Neutrophil (primary cell): ENCODE results near the gene DIAPH1.

Experiments used
- H3K27ac ChIP-seq: fragments of 200-600 bp; sonication (generic); 2 replicates; pipeline ENCODE4 v1.5.1; 2016; ENCODE audit warnings: mild to moderate bottlenecking, moderate library complexity
- H3K27me3 ChIP-seq: fragments of 200-600 bp; sonication (generic); 2 replicates; pipeline ENCODE4 v1.6.0; 2016; ENCODE audit warnings: mild to moderate bottlenecking
- H3K36me3 ChIP-seq: fragments of 200-600 bp; sonication (generic); 2 replicates; pipeline ENCODE4 v1.5.1; 2017
- H3K4me1 ChIP-seq, 2 experiments: fragments of 200-600 bp in 1 of 2; sonication (generic) in 1 of 2; 1 replicate in 1 of 2; 2 replicates in 1 of 2; pipeline versions ENCODE4 v1.5.1 to v1.6.1; 2013 to 2016; ENCODE audit warnings: low read depth in 1 of 2, low read length in 1 of 2, mild to moderate bottlenecking in 1 of 2, moderate library complexity in 1 of 2; ENCODE audit not compliant: control insufficient read depth in 1 of 2, insufficient read depth in 1 of 2
- H3K4me3 ChIP-seq, 2 experiments: fragments of 200-600 bp in 1 of 2; sonication (generic) in 1 of 2; 1 replicate in 1 of 2; 2 replicates in 1 of 2; pipeline ENCODE4 v1.5.1; 2013 to 2016; ENCODE audit warnings: low read depth in 1 of 2, low read length in 1 of 2, mild to moderate bottlenecking in 1 of 2, moderate library complexity in 1 of 2
- H3K9me3 ChIP-seq: fragments of 200-600 bp; sonication (generic); 2 replicates; pipeline ENCODE4 v1.5.1; 2016
- TF ChIP-seq, protein P1 (sequence below): fragments of 200-600 bp; sonication (generic); IDR thresholded peaks from 2 replicates; pipeline ENCODE4 v1.5.1; 2016; ENCODE audit warnings: antibody characterized with exemption

The DIAPH1 gene

DNA sequence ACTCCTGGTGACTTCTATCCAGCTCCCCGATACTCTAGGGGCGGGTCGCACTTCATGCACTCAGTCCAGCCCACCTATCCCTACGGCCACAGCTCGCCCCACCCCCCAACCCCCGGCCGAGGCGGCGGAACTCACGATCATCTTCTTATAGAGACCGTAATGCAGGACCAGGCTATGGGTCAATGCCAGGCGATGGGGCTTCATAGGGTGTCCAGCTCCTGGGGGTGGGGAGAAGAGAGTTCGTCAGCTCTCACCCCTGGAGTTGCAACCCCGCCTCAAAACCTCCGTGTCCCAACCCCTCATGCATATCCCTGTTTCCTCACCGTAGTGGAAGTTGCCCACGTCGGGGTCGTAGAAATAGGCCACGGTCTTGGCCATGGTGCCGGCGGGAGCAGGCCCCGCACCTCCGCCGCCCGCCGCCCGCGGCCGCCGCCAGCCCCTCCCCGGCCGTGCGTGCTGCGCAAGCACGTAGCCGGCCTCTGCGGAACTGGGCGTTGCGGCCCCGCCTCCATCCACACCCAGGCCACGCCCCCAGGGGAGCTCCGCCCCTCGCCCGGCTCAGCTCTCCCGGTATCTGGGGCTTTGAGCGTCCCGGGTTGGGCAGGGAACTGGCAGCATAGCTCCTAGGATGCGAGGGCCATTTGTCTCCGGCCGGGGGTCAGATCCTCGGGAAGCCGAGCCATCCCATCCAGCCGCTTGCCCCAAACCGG lies 17.8 kb upstream of the DIAPH1 start, which contains the start of the genes HDAC3 and RELL2:
HDAC3 (minus strand) TSS at position 437 of the 710 bp plus-strand sequence; CDS start at position 378, 59 bp downstream.
RELL2 (plus strand) TSS at position 585 of the 710 bp plus-strand sequence. CDS start 1,229 bp downstream, outside the sequence.
- Histone ChIP-seq H3K4me1 (peaks cover 25 to 27% of the 10 kb centered on the region in 2 experiments), H3K9me3 (no peaks in the 10 kb centered on the region), H3K27me3 (peaks cover 15% of the 10 kb centered on the region), H3K4me3 (peak within 1 kb of the TSS; percentile 81 to 99), H3K36me3 (peaks cover 27% of the 10 kb centered on the region), H3K27ac (peak within 1 kb of the TSS; percentile 73)
- TF ChIP-seq, protein P1, sequence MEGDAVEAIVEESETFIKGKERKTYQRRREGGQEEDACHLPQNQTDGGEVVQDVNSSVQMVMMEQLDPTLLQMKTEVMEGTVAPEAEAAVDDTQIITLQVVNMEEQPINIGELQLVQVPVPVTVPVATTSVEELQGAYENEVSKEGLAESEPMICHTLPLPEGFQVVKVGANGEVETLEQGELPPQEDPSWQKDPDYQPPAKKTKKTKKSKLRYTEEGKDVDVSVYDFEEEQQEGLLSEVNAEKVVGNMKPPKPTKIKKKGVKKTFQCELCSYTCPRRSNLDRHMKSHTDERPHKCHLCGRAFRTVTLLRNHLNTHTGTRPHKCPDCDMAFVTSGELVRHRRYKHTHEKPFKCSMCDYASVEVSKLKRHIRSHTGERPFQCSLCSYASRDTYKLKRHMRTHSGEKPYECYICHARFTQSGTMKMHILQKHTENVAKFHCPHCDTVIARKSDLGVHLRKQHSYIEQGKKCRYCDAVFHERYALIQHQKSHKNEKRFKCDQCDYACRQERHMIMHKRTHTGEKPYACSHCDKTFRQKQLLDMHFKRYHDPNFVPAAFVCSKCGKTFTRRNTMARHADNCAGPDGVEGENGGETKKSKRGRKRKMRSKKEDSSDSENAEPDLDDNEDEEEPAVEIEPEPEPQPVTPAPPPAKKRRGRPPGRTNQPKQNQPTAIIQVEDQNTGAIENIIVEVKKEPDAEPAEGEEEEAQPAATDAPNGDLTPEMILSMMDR: peak; percentile 49

DNA sequence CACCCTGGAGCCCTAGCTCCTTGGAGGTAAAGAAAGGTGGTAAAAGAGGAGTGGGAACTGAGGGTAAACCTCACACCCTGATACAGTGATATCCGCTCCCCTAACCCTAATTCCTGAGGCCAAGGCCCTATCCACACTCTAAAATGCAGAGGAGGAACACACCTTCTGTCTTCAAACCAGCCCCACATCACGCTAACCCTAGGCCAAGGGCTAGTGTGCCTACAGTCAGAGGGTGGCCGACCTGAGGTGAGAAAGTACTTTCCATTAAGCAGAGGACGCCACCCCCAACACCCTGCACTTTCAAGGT lies 17.3 kb upstream of the DIAPH1 start:
- H3K4me1 ChIP-seq: peaks cover 25 to 27% of the 10 kb centered on the region in 2 experiments
- TF ChIP-seq, protein P1: no peak
- H3K27me3 ChIP-seq: peaks cover 15% of the 10 kb centered on the region
- peak overlapping the region; percentile 81 to 99 for H3K4me3 ChIP-seq
- no peaks in the 10 kb centered on the region for H3K9me3 ChIP-seq
- peak overlapping the region; percentile 73 for H3K27ac ChIP-seq
- H3K36me3 ChIP-seq: peaks cover 22% of the 10 kb centered on the region

DNA sequence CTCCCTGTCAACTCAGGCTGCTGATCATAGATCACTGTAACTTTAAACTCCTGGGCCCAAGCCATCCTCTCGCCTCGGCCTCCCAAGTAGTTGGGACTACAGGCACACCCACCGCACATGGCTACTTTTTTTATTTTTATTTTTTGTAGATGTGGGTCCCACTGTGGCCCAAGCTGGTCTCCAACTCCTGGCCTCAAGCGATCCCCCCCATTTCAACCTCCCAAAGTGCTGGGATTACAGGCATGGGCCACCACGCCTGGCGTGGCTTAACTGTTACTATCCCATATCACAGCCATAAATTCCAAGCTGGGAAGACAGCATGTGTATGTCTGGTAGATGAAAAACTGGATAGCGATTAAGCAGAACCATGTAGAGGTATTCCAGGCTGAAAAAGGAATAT lies 16.8 kb upstream of the DIAPH1 start:
- H3K9me3 ChIP-seq: no peaks in the 10 kb centered on the region
- no peak overlapping the region for H3K27ac ChIP-seq
- H3K27me3 ChIP-seq: peaks cover 15% of the 10 kb centered on the region
- peak overlapping the region; percentile 81 to 99 for H3K4me3 ChIP-seq
- peaks cover 18% of the 10 kb centered on the region for H3K36me3 ChIP-seq
- H3K4me1 ChIP-seq: peaks cover 25 to 27% of the 10 kb centered on the region in 2 experiments
- TF ChIP-seq, protein P1: no peak

DNA sequence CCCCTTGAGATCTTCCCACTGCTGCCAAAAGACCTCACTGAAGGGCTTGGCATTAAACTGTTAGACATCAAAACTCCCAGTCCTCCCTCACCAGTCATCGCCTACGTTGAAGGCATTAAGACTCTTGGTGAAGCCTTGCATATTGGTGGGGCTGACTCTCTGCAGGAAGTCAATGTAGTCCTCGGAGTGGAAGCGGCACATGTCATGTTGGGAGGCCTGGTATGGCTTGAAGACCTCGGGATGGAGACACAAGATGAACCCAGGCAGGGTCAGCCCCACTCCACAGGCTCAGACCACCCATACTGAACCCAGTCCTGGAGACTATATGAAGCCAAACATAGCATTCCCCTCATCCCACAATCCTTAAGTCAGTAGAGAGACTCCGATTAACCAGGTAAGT lies 15.9 kb upstream of the DIAPH1 start:
- Histone ChIP-seq H3K4me1 (peaks cover 25 to 27% of the 10 kb centered on the region in 2 experiments), H3K9me3 (no peaks in the 10 kb centered on the region), H3K4me3 (no peak overlapping the region), H3K27ac (no peak overlapping the region), H3K27me3 (peaks cover 15% of the 10 kb centered on the region), H3K36me3 (peaks cover 21% of the 10 kb centered on the region)
- TF ChIP-seq, protein P1: no peak

DNA sequence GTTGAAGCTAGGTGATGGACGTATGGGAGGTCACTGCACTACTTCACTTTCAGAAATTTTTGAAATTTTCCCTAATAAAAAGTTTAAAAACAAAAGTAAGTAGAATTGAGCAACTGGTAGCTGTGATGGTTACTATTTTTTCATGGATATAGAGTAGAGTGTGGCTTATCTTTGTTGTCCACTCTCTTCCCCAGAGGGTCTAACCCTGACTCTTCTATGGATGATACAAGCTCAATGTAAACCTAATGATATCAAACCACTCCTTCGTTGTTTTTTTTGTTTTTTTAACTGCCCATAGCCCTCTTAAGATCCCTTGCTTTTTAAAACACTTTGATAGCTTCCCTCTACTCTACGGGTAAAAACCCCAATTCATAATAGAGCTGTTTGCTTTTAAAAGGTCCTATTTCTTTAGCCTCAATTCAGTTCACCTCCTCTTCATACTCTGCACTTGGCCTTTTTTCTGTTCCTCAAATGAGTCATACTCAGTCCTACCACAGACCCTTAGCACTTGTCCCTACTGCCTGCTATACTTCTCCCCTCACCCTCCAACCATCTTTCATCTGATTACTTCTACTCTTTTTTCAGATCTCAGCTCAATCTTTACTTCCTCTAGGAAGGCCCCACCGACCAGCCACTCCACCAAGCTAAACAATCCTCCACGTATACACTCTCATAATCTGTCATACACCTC lies 15.2 kb upstream of the DIAPH1 start:
- no peak overlapping the region for H3K27ac ChIP-seq
- no peak overlapping the region for H3K4me3 ChIP-seq
- TF ChIP-seq, protein P1: no peak
- peaks cover 28% of the 10 kb centered on the region for H3K36me3 ChIP-seq
- no peaks in the 10 kb centered on the region for H3K9me3 ChIP-seq
- peaks cover 15% of the 10 kb centered on the region for H3K27me3 ChIP-seq
- H3K4me1 ChIP-seq: peaks cover 25 to 27% of the 10 kb centered on the region in 2 experiments
